Activated naive CD8-positive, alpha-beta T cell treated with anti-CD3 and anti-CD28 coated beads, Interleukin-2, amount 10 ng/mL, durations not matched to agents 7 days and 5 days (primary cell): ENCODE results near the gene MTA1. TPM values are rescaled to one million over a fixed set of nuclear protein-coding genes. Genes with fewer than 3 reads are reported as not detected.

Source experiments
- ATAC-seq: fragments of 150-1000 bp; cut with Tn5 transposase; one replicate; pipeline ENCODE4 v1.10.0; 2021; ENCODE audit warnings: low read depth, moderate library complexity
- POLR2A ChIA-PET: fragments of 350-600 bp; sonication (Branson Sonifier 250); formaldehyde crosslinking; loops from one replicate; lab custom pipeline; 2021; ENCODE audit warnings: antibody characterized with exemption; lab: Charles Lee
- DNase-seq: peaks from one replicate; pipeline ENCODE4 v3.0.0; 2021
- H3K27ac Mint-ChIP-seq: one replicate; pipeline ENCODE4 v1.8.0; 2022; ENCODE audit warnings: mild to moderate bottlenecking, mixed read lengths
- H3K27me3 Mint-ChIP-seq: one replicate; pipeline ENCODE4 v1.8.0; 2022; ENCODE audit warnings: mild to moderate bottlenecking, moderate library complexity, mixed read lengths
- H3K36me3 Mint-ChIP-seq: one replicate; pipeline ENCODE4 v1.8.0; 2021; ENCODE audit warnings: mild to moderate bottlenecking, mixed read lengths
- H3K4me1 Mint-ChIP-seq: one replicate; pipeline ENCODE4 v1.8.0; 2021; ENCODE audit warnings: mixed read lengths
- H3K4me3 Mint-ChIP-seq: one replicate; pipeline ENCODE4 v1.8.0; 2022; ENCODE audit warnings: mild to moderate bottlenecking, moderate library complexity, mixed read lengths
- H3K9me3 Mint-ChIP-seq: one replicate; pipeline ENCODE4 v1.8.0; 2021; ENCODE audit warnings: mixed read lengths
- total RNA-seq, 2 experiments: library from RNA; stranded (reverse); gene quantifications; one replicate each; pipeline ENCODE4 v1.2.3, GENCODE V29; 2021

The MTA1 gene
- total RNA-seq, 2 experiments from 2014 or later = 120 to 132 TPM

GRCh38 chr14:105390849-105391500 is 28.7 kb upstream of the MTA1 start:
- H3K36me3 Mint-ChIP-seq = no peaks in the 10 kb centered on the region
- no peak overlapping the region for H3K4me3 Mint-ChIP-seq
- ATAC-seq (no peak), DNase-seq (no peak)
- peaks cover 6% of the 10 kb centered on the region for H3K4me1 Mint-ChIP-seq
- no peaks in the 10 kb centered on the region for H3K27me3 Mint-ChIP-seq
- H3K9me3 Mint-ChIP-seq = no peaks in the 10 kb centered on the region
- H3K27ac Mint-ChIP-seq = no peak overlapping the region
- POLR2A ChIA-PET = no interaction called here

- H3K4me3 Mint-ChIP-seq = no peak overlapping the region
- no peaks in the 10 kb centered on the region for H3K9me3 Mint-ChIP-seq
- H3K27ac Mint-ChIP-seq = no peak overlapping the region
- POLR2A ChIA-PET = no interaction called here
- no peak for ATAC-seq
- no peaks in the 10 kb centered on the region for H3K27me3 Mint-ChIP-seq
- H3K4me1 Mint-ChIP-seq = peaks cover 6% of the 10 kb centered on the region
- DNase-seq = no peak
- no peaks in the 10 kb centered on the region for H3K36me3 Mint-ChIP-seq
Measured at GRCh38 chr14:105391541-105391940, 28.1 kb upstream of the MTA1 start.

- H3K9me3 Mint-ChIP-seq = no peaks in the 10 kb centered on the region
- DNase-seq (no peak), ATAC-seq (no peak)
- no peaks in the 10 kb centered on the region for H3K27me3 Mint-ChIP-seq
- no peak overlapping the region for H3K4me3 Mint-ChIP-seq
- POLR2A ChIA-PET = no interaction called here
- H3K36me3 Mint-ChIP-seq = no peaks in the 10 kb centered on the region
- no peak overlapping the region for H3K27ac Mint-ChIP-seq
- peaks cover 8% of the 10 kb centered on the region for H3K4me1 Mint-ChIP-seq
Measured at GRCh38 chr14:105392131-105393090, 27.2 kb upstream of the MTA1 start.

GRCh38 chr14:105393151-105393550 is 26.5 kb upstream of the MTA1 start:
- H3K4me1 Mint-ChIP-seq = peaks cover 13% of the 10 kb centered on the region
- ATAC-seq (no peak), DNase-seq (no peak)
- no peaks in the 10 kb centered on the region for H3K36me3 Mint-ChIP-seq
- H3K27ac Mint-ChIP-seq = no peak overlapping the region
- POLR2A ChIA-PET = no interaction called here
- H3K9me3 Mint-ChIP-seq = no peaks in the 10 kb centered on the region
- H3K27me3 Mint-ChIP-seq = no peaks in the 10 kb centered on the region
- no peak overlapping the region for H3K4me3 Mint-ChIP-seq

DNA sequence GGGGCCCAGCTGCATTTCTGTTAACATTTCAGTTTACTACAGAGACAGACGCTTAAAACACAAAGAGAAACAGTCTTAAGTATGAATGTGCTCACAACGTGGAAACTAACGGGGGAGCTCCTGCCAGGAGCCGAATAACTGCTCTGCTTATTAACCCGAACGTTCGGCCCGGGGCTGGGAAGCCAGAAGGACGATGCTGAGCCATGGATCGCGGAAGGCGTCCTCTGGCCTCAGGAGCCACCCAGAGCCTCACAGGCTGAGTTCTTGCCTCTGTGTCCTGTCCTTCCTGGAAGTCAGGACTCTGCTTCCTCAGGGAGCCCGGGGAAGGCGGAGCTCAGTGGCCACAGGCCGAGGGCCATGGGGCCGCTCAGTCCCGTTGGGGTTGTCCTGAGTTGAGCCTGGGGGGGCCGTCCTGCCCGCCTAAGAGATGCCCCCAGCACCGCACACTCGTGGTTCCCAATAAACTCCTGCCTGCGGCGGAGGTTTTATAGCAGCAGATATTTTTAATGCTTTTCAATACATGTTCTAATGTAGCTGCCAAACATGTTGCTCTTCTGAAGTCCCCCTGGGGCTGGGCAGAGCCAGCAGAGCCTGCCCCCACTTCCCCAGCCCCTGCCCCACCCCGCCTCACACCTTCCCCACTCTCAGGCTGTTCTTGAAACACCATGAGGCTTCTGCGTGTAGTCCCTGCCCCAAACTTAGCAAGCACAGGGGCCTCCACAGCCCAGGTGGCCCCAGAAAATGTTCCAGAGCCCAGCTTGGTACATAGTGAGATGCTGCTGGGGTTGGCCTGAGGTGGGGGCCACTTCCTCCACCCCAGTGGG is 24.7 kb upstream of the MTA1 start:
- Mint-ChIP-seq H3K27ac (no peak overlapping the region), H3K9me3 (no peaks in the 10 kb centered on the region), H3K4me3 (no peak overlapping the region), H3K27me3 (no peaks in the 10 kb centered on the region), H3K4me1 (peaks cover 17% of the 10 kb centered on the region), H3K36me3 (peaks cover 4% of the 10 kb centered on the region)
- POLR2A ChIA-PET = no interaction called here
- ATAC-seq (no peak), DNase-seq (no peak)

- DNase-seq (no peak), ATAC-seq (no peak)
- Mint-ChIP-seq H3K9me3 (peaks cover 4% of the 10 kb centered on the region), H3K4me3 (no peak overlapping the region), H3K27me3 (no peaks in the 10 kb centered on the region), H3K4me1 (peaks cover 15% of the 10 kb centered on the region), H3K27ac (no peak overlapping the region), H3K36me3 (peaks cover 9% of the 10 kb centered on the region)
- POLR2A ChIA-PET = no interaction called here
Measured at GRCh38 chr14:105395538-105395854, 24.1 kb upstream of the MTA1 start.

DNA sequence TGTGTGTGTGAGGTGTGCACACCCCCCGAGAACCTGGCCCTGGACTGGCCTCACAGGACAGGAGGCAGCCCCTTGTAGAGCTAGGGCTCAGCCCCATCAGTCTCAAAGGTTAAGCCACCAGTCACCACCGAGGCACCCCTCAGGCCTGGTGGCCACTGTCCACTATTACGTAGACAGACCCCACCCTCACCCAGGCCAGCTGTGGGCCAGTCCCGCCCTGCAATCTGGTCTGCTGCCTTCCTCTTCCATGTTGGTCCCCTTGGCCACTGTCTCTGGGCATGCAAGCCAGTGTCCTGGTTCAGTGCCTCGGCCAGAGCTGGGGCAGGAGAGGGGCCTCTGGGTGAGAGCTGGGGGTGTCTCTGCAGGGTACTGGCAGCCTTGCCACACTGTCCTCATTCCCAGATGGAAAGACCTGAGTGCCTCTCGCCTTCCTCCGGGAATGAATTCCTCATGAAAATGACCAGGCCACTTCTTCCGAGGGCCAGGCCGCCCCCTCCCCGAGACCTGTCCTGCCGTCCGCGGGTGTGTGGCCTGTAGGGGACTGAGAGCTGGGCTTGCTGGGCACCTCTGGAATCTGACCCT is 22.2 kb upstream of the MTA1 start:
- Mint-ChIP-seq H3K4me1 (peaks cover 16% of the 10 kb centered on the region), H3K27me3 (no peaks in the 10 kb centered on the region), H3K36me3 (peaks cover 26% of the 10 kb centered on the region), H3K4me3 (peak overlapping the region; percentile 23), H3K9me3 (peaks cover 12% of the 10 kb centered on the region), H3K27ac (peak overlapping the region; percentile 76)
- ATAC-seq = no peak
- no peak for DNase-seq
- POLR2A ChIA-PET = interaction anchor here (0.9 to 2.1 kb wide), 3 partner anchors 24 to 93 kb away, joined by 4 to 10 read pairs (median 5); no protein-coding TSS in a partner anchor

DNA sequence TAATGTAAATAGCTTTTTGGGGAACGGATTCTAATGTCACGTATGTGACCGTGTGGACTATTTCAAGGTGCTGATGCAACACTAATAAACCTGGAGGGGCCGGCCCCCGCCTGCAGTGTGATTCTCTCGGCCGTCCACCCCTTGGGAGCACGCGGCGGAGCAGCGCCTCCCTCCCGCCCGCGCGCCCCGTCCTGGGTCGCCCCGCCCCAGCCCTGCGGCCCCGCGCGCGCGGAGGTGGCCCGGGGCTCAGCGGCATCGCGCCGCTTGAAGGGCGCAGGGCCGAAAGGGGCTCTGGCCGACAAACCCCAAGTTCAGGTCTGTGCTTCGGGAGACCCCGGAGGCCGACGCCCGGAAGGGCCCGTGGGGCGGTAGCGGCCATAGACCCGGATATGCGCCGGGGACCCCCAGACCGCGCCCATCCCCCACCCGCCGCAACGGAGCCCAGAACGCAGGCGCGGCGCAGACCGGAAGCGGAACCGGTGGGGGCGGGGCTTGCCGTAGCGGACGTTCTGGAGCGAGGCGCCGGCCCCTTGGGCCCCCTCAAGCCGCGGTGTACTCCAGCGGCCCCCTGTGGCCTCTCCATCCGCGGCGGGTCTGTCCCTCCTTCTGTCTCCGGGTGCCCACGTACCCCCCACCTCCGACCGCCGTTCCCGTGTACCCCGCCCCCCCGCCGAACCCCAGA is 21.4 kb upstream of the MTA1 start, which contains the start of gene TEX22:
Gene TEX22, plus strand, starts transcription at position 495 of the 682 bp plus-strand sequence. CDS start 803 bp downstream, outside the sequence.
- Mint-ChIP-seq H3K4me3 (peak within 1 kb of the TSS; percentile 93), H3K9me3 (peaks cover 12% of the 10 kb centered on the region), H3K27me3 (no peaks in the 10 kb centered on the region), H3K36me3 (peaks cover 26% of the 10 kb centered on the region), H3K4me1 (peaks cover 17% of the 10 kb centered on the region), H3K27ac (peak within 1 kb of the TSS; percentile 92)
- peak; percentile 83 for ATAC-seq
- peak; percentile 98 for DNase-seq
- POLR2A ChIA-PET = interaction anchor here (0.9 to 2.1 kb wide), 7 partner anchors 9 to 92 kb away, joined by 3 to 10 read pairs (median 5); no protein-coding TSS in a partner anchor

GRCh38 chr14:105398726-105399465 is 20.7 kb upstream of the MTA1 start:
- POLR2A ChIA-PET = interaction anchor here (0.6 to 2.1 kb wide), 7 partner anchors 8 to 91 kb away, joined by 3 to 10 read pairs (median 5); no protein-coding TSS in a partner anchor
- Mint-ChIP-seq H3K27ac (peak overlapping the region; percentile 92), H3K4me3 (peak overlapping the region; percentile 93), H3K36me3 (peaks cover 26% of the 10 kb centered on the region), H3K9me3 (peaks cover 12% of the 10 kb centered on the region), H3K4me1 (peaks cover 17% of the 10 kb centered on the region), H3K27me3 (no peaks in the 10 kb centered on the region)
- ATAC-seq (peak; percentile 65), DNase-seq (peak; percentile 72)

GRCh38 chr14:105399466-105399775 is 20.2 kb upstream of the MTA1 start:
- peak overlapping the region; percentile 92 for H3K27ac Mint-ChIP-seq
- POLR2A ChIA-PET = interaction anchor here (1.0 to 1.9 kb wide), 4 partner anchors 8 to 83 kb away, joined by 5 to 7 read pairs (median 6); no protein-coding TSS in a partner anchor
- H3K4me3 Mint-ChIP-seq = peak overlapping the region; percentile 93
- no peak for DNase-seq
- H3K4me1 Mint-ChIP-seq = peaks cover 23% of the 10 kb centered on the region
- H3K36me3 Mint-ChIP-seq = peaks cover 27% of the 10 kb centered on the region
- H3K27me3 Mint-ChIP-seq = no peaks in the 10 kb centered on the region
- no peak for ATAC-seq
- peaks cover 12% of the 10 kb centered on the region for H3K9me3 Mint-ChIP-seq

DNA sequence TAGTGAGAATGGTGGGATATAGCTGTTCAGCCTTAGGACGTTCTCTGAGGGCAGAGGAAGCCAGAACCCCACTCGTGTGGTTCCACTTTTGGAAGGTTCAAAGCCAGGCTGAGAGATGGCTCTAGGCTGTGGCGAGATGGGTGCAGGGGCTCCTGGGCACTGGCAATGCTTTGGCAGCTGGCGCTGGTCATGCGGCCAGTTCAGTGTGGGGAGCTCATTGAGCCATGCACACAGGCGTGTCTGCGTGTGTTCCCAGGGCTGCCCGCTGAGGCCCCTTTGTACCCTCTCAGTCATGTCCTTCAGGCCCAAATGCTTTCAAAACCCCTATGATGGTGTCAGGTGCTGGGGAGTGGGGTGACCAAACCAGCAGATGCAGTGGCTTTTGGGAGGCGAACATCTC is 19.6 kb upstream of the MTA1 start:
- H3K4me1 Mint-ChIP-seq = peaks cover 28% of the 10 kb centered on the region
- peaks cover 12% of the 10 kb centered on the region for H3K9me3 Mint-ChIP-seq
- peak overlapping the region; percentile 63 for H3K27ac Mint-ChIP-seq
- DNase-seq (no peak), ATAC-seq (no peak)
- peaks cover 31% of the 10 kb centered on the region for H3K36me3 Mint-ChIP-seq
- no peaks in the 10 kb centered on the region for H3K27me3 Mint-ChIP-seq
- POLR2A ChIA-PET = interaction anchor here (1.4 to 1.9 kb wide), 2 partner anchors 12 to 82 kb away, joined by 7 read pairs; no protein-coding TSS in a partner anchor
- no peak overlapping the region for H3K4me3 Mint-ChIP-seq

GRCh38 chr14:105401699-105402098 is 17.9 kb upstream of the MTA1 start:
- ATAC-seq = no peak
- no peak overlapping the region for H3K27ac Mint-ChIP-seq
- peaks cover 31% of the 10 kb centered on the region for H3K4me1 Mint-ChIP-seq
- H3K9me3 Mint-ChIP-seq = peaks cover 12% of the 10 kb centered on the region
- H3K27me3 Mint-ChIP-seq = peaks cover 2% of the 10 kb centered on the region
- POLR2A ChIA-PET = no interaction called here
- H3K36me3 Mint-ChIP-seq = peaks cover 31% of the 10 kb centered on the region
- no peak for DNase-seq
- no peak overlapping the region for H3K4me3 Mint-ChIP-seq
